ENCODE measurements around the gene UBE3D. TPM values are rescaled to one million over a fixed set of nuclear protein-coding genes. Genes with fewer than 3 reads are reported as not detected.

UBE3D gene
- total and polyA plus RNA-seq, 2 donors (not counting 1 experiment from before 2014, with no cell fraction given): 3.3 to 11.5 TPM

DNA sequence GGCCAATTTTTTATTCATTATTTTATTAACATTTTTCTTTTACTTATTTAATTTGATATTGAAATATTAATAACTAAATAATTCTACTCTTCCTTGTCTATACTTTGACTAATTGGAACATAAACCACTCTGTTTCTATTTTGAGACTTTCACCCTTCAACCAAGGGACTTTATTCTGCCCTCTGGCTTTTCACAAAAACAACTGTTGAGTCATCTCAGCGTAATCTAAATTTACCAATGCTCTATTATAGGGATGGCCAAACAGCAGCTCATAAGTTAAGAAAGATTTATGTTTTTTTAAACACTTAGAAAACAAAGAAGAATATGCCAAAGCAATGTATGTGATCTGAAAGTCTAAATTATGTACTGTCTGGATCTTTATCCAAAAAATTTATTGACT, 48.5 kb upstream of the UBE3D start:
- Histone ChIP-seq H3K27ac (ENCODE audit: low read length in 2 of 2) (no peak overlapping the region), H3K4me1 (ENCODE audit: control insufficient read depth in 2 of 2, insufficient read depth in 2 of 2, low read length in 2 of 2) (no peaks in the 10 kb centered on the region), H3K4me2 (replicated peaks; ENCODE audit: low read depth, low read length, poor library complexity, severe bottlenecking) (no peak overlapping the region), H3K79me2 (ENCODE audit: control insufficient read depth, insufficient read depth, low read length) (no peaks in the 10 kb centered on the region), H4K20me1 (ENCODE audit: control insufficient read depth, insufficient read depth, low read length, poor library complexity, severe bottlenecking) (no peaks in the 10 kb centered on the region), H3K36me3 (replicated peaks in 1 of 2; ENCODE audit: control extremely low read depth in 1 of 2, control insufficient read depth in 1 of 2, extremely low read depth in 1 of 2, insufficient read depth in 2 of 2, low read length in 1 of 2) (peaks cover 0 to 16% of the 10 kb centered on the region in 2 experiments), H3K27me3 (replicated peaks in 1 of 4; ENCODE audit: control extremely low read depth in 1 of 4, control insufficient read depth in 3 of 4, insufficient read depth in 4 of 4, low read length in 3 of 4) (no peaks in the 10 kb centered on the region), H3K4me3 (ENCODE audit: control extremely low read depth in 1 of 5, extremely low read depth in 1 of 5, insufficient read depth in 1 of 5, low read depth in 2 of 5, low read length in 4 of 5) (no peak overlapping the region), H3K9me3 (ENCODE audit: control extremely low read depth in 1 of 3, control insufficient read depth in 2 of 3, insufficient read depth in 1 of 3, low read length in 2 of 3) (no peaks in the 10 kb centered on the region), H3K9ac (ENCODE audit: low read length) (no peak overlapping the region), H2AFZ (ENCODE audit: insufficient read depth, low read depth, low read length, poor library complexity, severe bottlenecking) (no peak overlapping the region)
- Mint-ChIP-seq H3K27ac (no peak overlapping the region), H3K4me1 (peaks cover 10% of the 10 kb centered on the region), H3K27me3 (no peaks in the 10 kb centered on the region), H3K4me3 (no peak overlapping the region), H3K9me3 (ENCODE audit: insufficient read depth) (no peaks in the 10 kb centered on the region)
- TF ChIP-seq, protein P1, sequence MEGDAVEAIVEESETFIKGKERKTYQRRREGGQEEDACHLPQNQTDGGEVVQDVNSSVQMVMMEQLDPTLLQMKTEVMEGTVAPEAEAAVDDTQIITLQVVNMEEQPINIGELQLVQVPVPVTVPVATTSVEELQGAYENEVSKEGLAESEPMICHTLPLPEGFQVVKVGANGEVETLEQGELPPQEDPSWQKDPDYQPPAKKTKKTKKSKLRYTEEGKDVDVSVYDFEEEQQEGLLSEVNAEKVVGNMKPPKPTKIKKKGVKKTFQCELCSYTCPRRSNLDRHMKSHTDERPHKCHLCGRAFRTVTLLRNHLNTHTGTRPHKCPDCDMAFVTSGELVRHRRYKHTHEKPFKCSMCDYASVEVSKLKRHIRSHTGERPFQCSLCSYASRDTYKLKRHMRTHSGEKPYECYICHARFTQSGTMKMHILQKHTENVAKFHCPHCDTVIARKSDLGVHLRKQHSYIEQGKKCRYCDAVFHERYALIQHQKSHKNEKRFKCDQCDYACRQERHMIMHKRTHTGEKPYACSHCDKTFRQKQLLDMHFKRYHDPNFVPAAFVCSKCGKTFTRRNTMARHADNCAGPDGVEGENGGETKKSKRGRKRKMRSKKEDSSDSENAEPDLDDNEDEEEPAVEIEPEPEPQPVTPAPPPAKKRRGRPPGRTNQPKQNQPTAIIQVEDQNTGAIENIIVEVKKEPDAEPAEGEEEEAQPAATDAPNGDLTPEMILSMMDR (IDR thresholded peaks at IDR 0.05): no peak
- no peak for TF ChIP-seq EZH2 (IDR thresholded peaks at IDR 0.05; ENCODE audit: borderline replicate concordance, insufficient read depth, low read depth, low read length, poor library complexity, severe bottlenecking)
- WGBS (ENCODE audit: insufficient coverage): no CpG with 5 or more reads among the region's 1 CpG
- ChIA-PET POLR2A (no interaction called here), CTCF (interaction anchor here (1.9 kb wide), 1 partner anchor 47 kb away, joined by 7 read pairs; the partner anchor contains the start of gene DOP1A)
- intact Hi-C loops (cut with micrococcal nuclease): no loop called here
- ATAC-seq (ENCODE audit: low read depth): no peak
- DNase-seq: no peak

DNA sequence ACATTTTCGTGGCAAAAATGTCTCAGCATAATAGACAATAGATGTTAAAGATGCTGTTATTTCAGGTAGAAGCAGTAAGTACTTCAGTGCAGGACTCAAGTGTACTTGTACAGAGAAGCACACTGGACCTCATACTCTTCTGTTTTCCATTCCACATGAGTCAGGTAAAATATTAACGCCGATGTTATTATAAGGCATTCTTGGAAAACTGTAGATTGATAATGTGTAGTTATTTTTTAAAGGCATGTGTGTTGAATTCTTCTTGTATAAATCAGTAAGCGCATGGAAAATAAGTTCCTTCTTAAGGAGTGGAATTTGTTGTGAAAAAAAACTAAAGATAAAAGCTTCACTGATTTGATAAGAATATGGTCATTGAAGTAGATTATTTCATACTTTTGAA, 47.6 kb upstream of the UBE3D start:
- Histone ChIP-seq H3K4me3 (ENCODE audit: control extremely low read depth in 1 of 5, extremely low read depth in 1 of 5, insufficient read depth in 1 of 5, low read depth in 2 of 5, low read length in 4 of 5) (no peak overlapping the region), H2AFZ (ENCODE audit: insufficient read depth, low read depth, low read length, poor library complexity, severe bottlenecking) (no peak overlapping the region), H3K27me3 (replicated peaks in 1 of 4; ENCODE audit: control extremely low read depth in 1 of 4, control insufficient read depth in 3 of 4, insufficient read depth in 4 of 4, low read length in 3 of 4) (no peaks in the 10 kb centered on the region), H3K27ac (ENCODE audit: low read length in 2 of 2) (no peak overlapping the region), H3K9me3 (ENCODE audit: control extremely low read depth in 1 of 3, control insufficient read depth in 2 of 3, insufficient read depth in 1 of 3, low read length in 2 of 3) (no peaks in the 10 kb centered on the region), H3K4me1 (ENCODE audit: control insufficient read depth in 2 of 2, insufficient read depth in 2 of 2, low read length in 2 of 2) (no peaks in the 10 kb centered on the region), H3K36me3 (replicated peaks in 1 of 2; ENCODE audit: control extremely low read depth in 1 of 2, control insufficient read depth in 1 of 2, extremely low read depth in 1 of 2, insufficient read depth in 2 of 2, low read length in 1 of 2) (peaks cover 1 to 16% of the 10 kb centered on the region in 2 experiments), H3K79me2 (ENCODE audit: control insufficient read depth, insufficient read depth, low read length) (no peaks in the 10 kb centered on the region), H3K9ac (ENCODE audit: low read length) (no peak overlapping the region), H4K20me1 (ENCODE audit: control insufficient read depth, insufficient read depth, low read length, poor library complexity, severe bottlenecking) (no peaks in the 10 kb centered on the region), H3K4me2 (replicated peaks; ENCODE audit: low read depth, low read length, poor library complexity, severe bottlenecking) (no peak overlapping the region)
- POLR2A ChIA-PET: no interaction called here
- peaks cover 10% of the 10 kb centered on the region for H3K4me1 Mint-ChIP-seq
- no peak overlapping the region for H3K27ac Mint-ChIP-seq
- no peaks in the 10 kb centered on the region for H3K27me3 Mint-ChIP-seq
- TF ChIP-seq EZH2 (IDR thresholded peaks at IDR 0.05; ENCODE audit: borderline replicate concordance, insufficient read depth, low read depth, low read length, poor library complexity, severe bottlenecking): no peak
- TF ChIP-seq, protein P1 (IDR thresholded peaks at IDR 0.05): no peak
- WGBS (ENCODE audit: insufficient coverage): no CpG with 5 or more reads among the region's 4 CpGs
- DNase-seq (no peak), ATAC-seq (ENCODE audit: low read depth) (no peak)
- H3K9me3 Mint-ChIP-seq (ENCODE audit: insufficient read depth): no peaks in the 10 kb centered on the region
- intact Hi-C loops (cut with micrococcal nuclease): no loop called here
- CTCF ChIA-PET: no interaction called here
- no peak overlapping the region for H3K4me3 Mint-ChIP-seq

Data from B cell (primary cell).